Sigmoid colon (tissue), 7 donors: Measurements from ENCODE around the gene LMOD1. TPM values are rescaled to one million over a fixed set of nuclear protein-coding genes. Genes with fewer than 3 reads are reported as not detected.
"Not testable (repeated sequence)": the region's sequence is repeated elsewhere in the genome, so short reads cannot be mapped to it uniquely, and the experiment has no call there.

ENCODE experiments used
- DNase-seq: peaks from one replicate; pipeline ENCODE4 v3.0.0-alpha.2; 2019
- H3K27ac ChIP-seq, 4 donors: fragments of 200-600 bp; sonication (generic); one replicate each; pipeline ENCODE4 v1.5.1; 2016 to 2019; ENCODE audit warnings: mild to moderate bottlenecking in 1 of 4
- H3K27me3 ChIP-seq, 3 donors: fragments of 200-600 bp; sonication (generic); one replicate each; pipeline ENCODE4 v1.5.1; 2019; ENCODE audit warnings: mild to moderate bottlenecking in 1 of 3
- H3K36me3 ChIP-seq, 4 donors: fragments of 200-600 bp; sonication (generic); one replicate each; pipeline ENCODE4 v1.5.1; 2016 to 2019
- H3K4me1 ChIP-seq, 4 donors: fragments of 200-600 bp; sonication (generic); one replicate each; pipeline ENCODE4 v1.5.1; 2017 to 2019
- H3K4me3 ChIP-seq, 4 donors: fragments of 200-600 bp; sonication (generic); one replicate each; pipeline ENCODE4 v1.5.1; 2017 to 2019; ENCODE audit warnings: mild to moderate bottlenecking in 2 of 4, moderate library complexity in 1 of 4
- H3K9me3 ChIP-seq, 4 donors: fragments of 200-600 bp in 3 of 4; sonication (generic) in 3 of 4; one replicate each; pipeline versions ENCODE4 v1.5.1 to v1.6.1; 2013 to 2019
- EP300 ChIP-seq, 4 donors: sonication (generic); formaldehyde crosslinking; IDR thresholded peaks; one replicate each; pipeline ENCODE4 v1.6.1; 2017; ENCODE audit warnings: antibody characterized with exemption in 4 of 4
- POLR2A ChIP-seq, 2 donors: fragments of 450-650 bp; IDR thresholded peaks; one replicate each; pipeline ENCODE4 v1.6.1; 2016; ENCODE audit warnings: antibody characterized with exemption in 2 of 2, mild to moderate bottlenecking in 2 of 2, moderate library complexity in 2 of 2
- POLR2AphosphoS5 ChIP-seq, 4 donors: sonication (generic); formaldehyde crosslinking; IDR thresholded peaks; one replicate each; pipeline ENCODE4 v1.6.1; 2017; ENCODE audit warnings: antibody characterized with exemption in 4 of 4
- WGBS, 2 donors: extraction: QIAGEN DNeasy Blood & Tissue Kit; methylation state at CpG; one replicate each; pipeline ENCODE4 v1.1.7; 2013; 5-methylcytosine and 5-hydroxymethylcytosine counted together
- intact Hi-C: fragments of 100-400 bp; cut with DNase I; formaldehyde crosslinking; loops from one replicate; pipeline ENCODE4 v1.15.1; 2023
- polyA plus RNA-seq, 3 donors: library from polyadenylated mRNA; stranded (reverse); fragments of 200-250 nt; gene quantifications; one replicate each; pipeline ENCODE4 v1.2.3, GENCODE V29; 2013
- total RNA-seq, 4 donors: library from RNA; depleted of rRNA; stranded (reverse); fragments of >200 nt; gene quantifications; one replicate each; pipeline ENCODE4 v1.1.0, GENCODE V29; 2016
- TF ChIP-seq, protein P1 (sequence below), 4 experiments: fragments of 450-650 bp in 3 of 4; fragments of 200-600 bp in 1 of 4; IDR thresholded peaks; one replicate each; pipeline ENCODE4 v1.5.1; 2016 to 2019; ENCODE audit warnings: antibody characterized with exemption in 4 of 4, mild to moderate bottlenecking in 3 of 4, moderate library complexity in 2 of 4
- donor health status: healthy with polysubstance abuse.
- donor health status: Bipolar disorder and iron deficiency.
- donor health status: healthy.

The LMOD1 gene
- total and polyA plus RNA-seq, 7 donors, result 4.9 to 1,011 (median 633) TPM

DNA sequence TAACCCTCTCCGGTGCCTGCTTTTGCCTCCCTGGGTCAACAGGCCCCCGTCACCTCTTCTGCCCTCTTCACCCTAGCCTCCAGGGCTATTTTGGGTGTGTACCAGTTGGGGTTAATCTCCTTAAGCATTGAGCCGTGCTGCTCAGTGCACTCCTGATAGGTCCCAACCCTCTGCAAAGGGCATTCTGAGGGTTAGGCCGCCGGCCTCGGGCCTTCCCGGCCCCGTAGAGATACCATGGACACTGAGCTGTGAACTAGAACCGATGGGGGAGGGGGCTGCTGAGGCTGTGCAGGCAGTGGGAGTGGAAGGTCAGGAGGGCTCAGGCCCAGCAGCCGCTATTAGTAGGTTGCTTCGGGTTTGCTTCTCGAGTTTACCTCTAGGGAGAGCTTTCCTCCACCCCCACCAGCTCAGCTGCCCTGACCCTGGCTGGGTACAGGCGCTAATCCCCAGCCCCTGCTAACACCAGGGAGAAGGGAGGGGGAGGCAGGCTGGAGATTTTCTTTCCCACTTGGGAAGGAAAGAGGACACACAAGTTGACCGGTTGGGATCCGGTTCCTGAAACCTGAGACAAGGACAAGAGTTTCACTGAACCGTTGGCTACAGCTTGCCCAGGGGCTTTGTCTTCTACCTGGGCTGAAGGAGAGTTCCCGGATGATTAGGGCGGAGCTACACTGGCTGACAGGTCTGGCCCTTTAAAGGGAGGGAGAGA is 4.8 kb downstream of the LMOD1 start:
- peak overlapping the region; percentile 91 to 98 (median 92) for H3K27ac ChIP-seq
- no peaks in the 10 kb centered on the region for H3K27me3 ChIP-seq
- intact Hi-C loops, result no loop called here
- TF ChIP-seq POLR2AphosphoS5 (IDR thresholded peaks at IDR 0.05) (peak in 1 of 4 donors; percentile 11), EP300 (IDR thresholded peaks at IDR 0.05) (no peak), POLR2A (IDR thresholded peaks at IDR 0.05) (no peak)
- TF ChIP-seq, protein P1, sequence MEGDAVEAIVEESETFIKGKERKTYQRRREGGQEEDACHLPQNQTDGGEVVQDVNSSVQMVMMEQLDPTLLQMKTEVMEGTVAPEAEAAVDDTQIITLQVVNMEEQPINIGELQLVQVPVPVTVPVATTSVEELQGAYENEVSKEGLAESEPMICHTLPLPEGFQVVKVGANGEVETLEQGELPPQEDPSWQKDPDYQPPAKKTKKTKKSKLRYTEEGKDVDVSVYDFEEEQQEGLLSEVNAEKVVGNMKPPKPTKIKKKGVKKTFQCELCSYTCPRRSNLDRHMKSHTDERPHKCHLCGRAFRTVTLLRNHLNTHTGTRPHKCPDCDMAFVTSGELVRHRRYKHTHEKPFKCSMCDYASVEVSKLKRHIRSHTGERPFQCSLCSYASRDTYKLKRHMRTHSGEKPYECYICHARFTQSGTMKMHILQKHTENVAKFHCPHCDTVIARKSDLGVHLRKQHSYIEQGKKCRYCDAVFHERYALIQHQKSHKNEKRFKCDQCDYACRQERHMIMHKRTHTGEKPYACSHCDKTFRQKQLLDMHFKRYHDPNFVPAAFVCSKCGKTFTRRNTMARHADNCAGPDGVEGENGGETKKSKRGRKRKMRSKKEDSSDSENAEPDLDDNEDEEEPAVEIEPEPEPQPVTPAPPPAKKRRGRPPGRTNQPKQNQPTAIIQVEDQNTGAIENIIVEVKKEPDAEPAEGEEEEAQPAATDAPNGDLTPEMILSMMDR (IDR thresholded peaks at IDR 0.05), result no peak
- H3K36me3 ChIP-seq, result peaks cover 3 to 25% (median 6%) of the 10 kb centered on the region in 4 donors
- no peak for DNase-seq
- no peaks in the 10 kb centered on the region for H3K9me3 ChIP-seq
- H3K4me3 ChIP-seq, result peak overlapping the region; percentile 73 to 82 (median 76)
- 70 to 77% methylated on average over 18 of the region's 18 CpGs for WGBS, 2 donors
- peaks cover 0 to 48% (median 42%) of the 10 kb centered on the region in 4 donors for H3K4me1 ChIP-seq

DNA sequence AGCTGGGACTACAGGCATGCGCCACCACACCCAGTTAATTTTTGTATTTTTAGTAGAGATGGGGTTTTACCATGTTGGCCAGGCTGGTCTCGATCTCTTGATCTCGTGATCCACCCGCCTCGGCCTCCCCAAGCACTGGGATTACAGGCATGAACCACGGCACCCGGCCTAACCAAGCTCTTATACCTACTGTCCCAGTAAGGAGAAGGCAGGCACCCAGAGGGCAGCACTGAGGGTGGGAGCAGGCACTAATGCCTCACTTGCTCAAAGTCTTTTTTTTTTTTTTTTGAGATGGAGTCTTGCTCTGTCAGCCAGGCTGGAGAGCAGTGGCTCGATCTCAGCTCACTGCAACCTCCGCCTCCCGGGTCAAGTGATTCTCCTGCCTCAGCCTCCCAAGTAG is 6.0 kb downstream of the LMOD1 start:
- H3K36me3 ChIP-seq, result peaks cover 3 to 30% (median 6%) of the 10 kb centered on the region in 4 donors
- peak overlapping the region; percentile 91 to 98 (median 92) for H3K27ac ChIP-seq
- H3K9me3 ChIP-seq, DNase-seq, H3K27me3 ChIP-seq, intact Hi-C loops: not testable (repeated sequence)
- peaks cover 0 to 61% (median 54%) of the 10 kb centered on the region in 4 donors for H3K4me1 ChIP-seq
- peak in 1 of 4 donors; percentile 26 for TF ChIP-seq POLR2AphosphoS5 (IDR thresholded peaks at IDR 0.05)
- peak overlapping the region; percentile 73 to 82 (median 76) for H3K4me3 ChIP-seq
- 87 to 95% methylated on average over 10 of the region's 10 CpGs for WGBS, 2 donors

DNA sequence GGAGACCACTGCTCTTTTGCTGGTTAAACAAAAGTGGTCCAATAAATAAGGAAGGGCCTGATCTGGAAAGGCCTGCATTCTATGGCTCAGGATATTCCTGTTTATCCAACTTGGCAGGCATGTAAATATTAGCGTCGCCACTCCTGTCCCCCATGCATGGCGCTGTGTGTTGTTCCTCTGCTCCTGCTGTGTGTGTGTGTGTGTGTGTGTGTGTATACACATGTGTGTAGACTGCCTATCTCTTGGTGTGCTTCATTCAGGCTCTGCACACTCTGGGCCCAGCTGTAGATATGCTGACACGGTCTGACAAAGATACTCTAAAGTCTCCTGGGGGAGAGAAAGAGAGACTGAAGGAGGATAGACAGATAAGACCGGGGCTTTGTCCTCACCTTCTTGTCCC is 6.8 kb downstream of the LMOD1 start:
- no peak for DNase-seq
- peaks cover 0 to 68% (median 62%) of the 10 kb centered on the region in 4 donors for H3K4me1 ChIP-seq
- peak overlapping the region; percentile 91 to 98 (median 92) for H3K27ac ChIP-seq
- intact Hi-C loops, result no loop called here
- no peak for TF ChIP-seq POLR2AphosphoS5 (IDR thresholded peaks at IDR 0.05)
- TF ChIP-seq POLR2A (IDR thresholded peaks at IDR 0.05), result no peak
- TF ChIP-seq, protein P1 (IDR thresholded peaks at IDR 0.05), result no peak
- no peak for TF ChIP-seq EP300 (IDR thresholded peaks at IDR 0.05)
- H3K9me3 ChIP-seq, result no peaks in the 10 kb centered on the region
- WGBS, 2 donors, result 75 to 76% methylated on average over 5 of the region's 5 CpGs
- H3K4me3 ChIP-seq, result peak overlapping the region; percentile 1 to 82 (median 74)
- no peaks in the 10 kb centered on the region for H3K27me3 ChIP-seq
- peaks cover 3 to 37% (median 6%) of the 10 kb centered on the region in 4 donors for H3K36me3 ChIP-seq

DNA sequence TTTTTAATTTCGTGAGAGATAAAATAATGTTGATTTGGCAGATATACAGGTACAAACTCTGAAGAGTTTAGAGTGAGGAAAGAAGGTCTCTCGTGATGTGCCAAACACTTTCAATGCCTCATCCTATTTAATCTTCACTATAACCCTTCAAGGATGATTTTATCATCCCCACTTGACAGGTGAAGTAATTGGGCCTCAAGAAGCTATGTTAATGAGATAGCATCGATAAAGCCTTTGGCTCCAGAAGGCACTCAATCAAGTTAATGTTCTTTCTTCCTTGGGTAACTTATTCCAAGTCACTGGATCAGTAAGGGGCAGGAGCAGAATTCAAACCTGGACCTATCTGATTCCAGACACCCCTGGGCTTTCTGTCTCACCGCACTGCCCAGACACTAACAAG is 7.2 kb downstream of the LMOD1 start:
- TF ChIP-seq EP300 (IDR thresholded peaks at IDR 0.05) (no peak), POLR2A (IDR thresholded peaks at IDR 0.05) (no peak), POLR2AphosphoS5 (IDR thresholded peaks at IDR 0.05) (no peak)
- TF ChIP-seq, protein P1 (IDR thresholded peaks at IDR 0.05), result no peak
- intact Hi-C loops, result no loop called here
- Histone ChIP-seq H3K4me1 (peaks cover 0 to 73% (median 66%) of the 10 kb centered on the region in 4 donors), H3K36me3 (peaks cover 1 to 38% (median 5%) of the 10 kb centered on the region in 4 donors), H3K4me3 (peak overlapping the region in 3 of 4 donors; percentile 1 to 82 (median 75)), H3K9me3 (no peaks in the 10 kb centered on the region), H3K27me3 (no peaks in the 10 kb centered on the region), H3K27ac (peak overlapping the region; percentile 91 to 98 (median 92))
- DNase-seq, result no peak
- WGBS, 2 donors, result 68 to 75% methylated on average over 4 of the region's 4 CpGs

DNA sequence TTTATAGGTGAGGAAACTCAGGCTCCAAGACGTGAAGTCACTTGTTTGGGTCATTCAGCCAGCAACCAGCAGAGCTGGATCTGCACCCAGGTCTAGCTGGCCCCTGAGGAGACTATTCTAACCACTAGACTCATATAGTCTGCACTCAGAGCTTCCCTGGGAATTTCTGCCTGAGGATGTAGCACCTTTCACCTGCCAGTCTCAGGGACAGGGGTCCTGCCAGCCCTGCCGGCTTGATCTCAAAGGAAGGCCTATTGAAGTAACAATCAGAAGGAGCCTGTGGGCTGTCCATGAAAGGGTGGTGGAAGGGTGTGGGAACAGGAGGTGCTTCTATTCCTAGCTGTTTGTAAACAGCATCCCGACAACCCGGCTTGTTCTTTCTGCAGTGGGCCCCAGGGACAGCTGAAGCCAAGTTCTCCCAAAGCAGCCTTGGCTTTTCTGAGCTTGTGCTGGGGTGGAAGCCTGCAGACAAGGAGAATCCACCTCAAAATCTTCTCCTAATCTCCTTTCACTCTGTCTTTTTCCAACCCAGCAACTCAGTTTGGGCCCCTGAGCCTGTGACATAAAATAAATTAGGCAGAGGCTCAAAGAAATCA is 7.8 kb downstream of the LMOD1 start:
- 56 to 63% methylated on average over 4 of the region's 4 CpGs for WGBS, 2 donors
- peaks cover 0 to 79% (median 71%) of the 10 kb centered on the region in 4 donors for H3K4me1 ChIP-seq
- peak overlapping the region; percentile 91 to 98 (median 92) for H3K27ac ChIP-seq
- no peaks in the 10 kb centered on the region for H3K27me3 ChIP-seq
- no peak for DNase-seq
- H3K4me3 ChIP-seq, result peak overlapping the region; percentile 0 to 82 (median 38)
- TF ChIP-seq POLR2A (IDR thresholded peaks at IDR 0.05), result no peak
- peak in 2 of 4 donors; percentile 20 to 39 for TF ChIP-seq POLR2AphosphoS5 (IDR thresholded peaks at IDR 0.05)
- intact Hi-C loops, result no loop called here
- H3K36me3 ChIP-seq, result peaks cover 0 to 34% (median 2%) of the 10 kb centered on the region in 4 donors
- H3K9me3 ChIP-seq, result no peaks in the 10 kb centered on the region
